ENCODE measurements around the gene DENR.
"Not testable (repeated sequence)": the region's sequence is repeated elsewhere in the genome, so short reads cannot be mapped to it uniquely, and the experiment has no call there.

DENR gene

GRCh38 chr12:122743895-122744525 is 8.6 kb upstream of the DENR start:
- no peak for DNase-seq

- DNase-seq, result no peak
Measured at GRCh38 chr12:122747224-122748135, 5.1 kb upstream of the DENR start.

GRCh38 chr12:122749569-122750332 is 2.9 kb upstream of the DENR start:
- no peak for DNase-seq

- DNase-seq, result not testable (repeated sequence)
Measured at GRCh38 chr12:122750781-122751515, 1.7 kb upstream of the DENR start.

- no peak for DNase-seq
Measured at GRCh38 chr12:122753319-122753650, 661 bp downstream of the DENR start.

- DNase-seq, result no peak
Measured at GRCh38 chr12:122754790-122755189, 2.2 kb downstream of the DENR start.

GRCh38 chr12:122757568-122757967 is 4.9 kb downstream of the DENR start:
- no peak for DNase-seq

GRCh38 chr12:122785503-122785902 is 32.9 kb downstream of the DENR start:
- DNase-seq, result no peak

GRCh38 chr12:122788387-122788786 is 35.8 kb downstream of the DENR start:
- DNase-seq, result no peak

GRCh38 chr12:122789637-122790036 is 37.0 kb downstream of the DENR start:
- no peak for DNase-seq

GRCh38 chr12:122790393-122791075 is 37.9 kb downstream of the DENR start:
- DNase-seq, result no peak

GRCh38 chr12:122793685-122794106 is 41.1 kb downstream of the DENR start:
- DNase-seq, result peak; percentile 46

GRCh38 chr12:122795807-122796206 is 43.2 kb downstream of the DENR start:
- DNase-seq, result no peak

- DNase-seq, result no peak
Measured at GRCh38 chr12:122799641-122800243, 47.1 kb downstream of the DENR start.

- DNase-seq, result no peak
Measured at GRCh38 chr12:122803937-122804336, 51.3 kb downstream of the DENR start.

- not testable (repeated sequence) for DNase-seq
Measured at GRCh38 chr12:122804957-122805356, 52.3 kb downstream of the DENR start.

- no peak for DNase-seq
Measured at GRCh38 chr12:122807651-122808050, 55.0 kb downstream of the DENR start.

- DNase-seq, result no peak
Measured at GRCh38 chr12:122811777-122812176, 59.2 kb downstream of the DENR start.

GRCh38 chr12:122813310-122813713 is 60.7 kb downstream of the DENR start:
- DNase-seq, result no peak

GRCh38 chr12:122819209-122819785 is 66.7 kb downstream of the DENR start:
- no peak for DNase-seq

- DNase-seq, result no peak
Measured at GRCh38 chr12:122820138-122820537, 67.5 kb downstream of the DENR start.

Measured in NCI-H1417 treated with DMSO at 0.1 percent for 48 hours (cell line).